NB4 (cell line): ENCODE measurements around the gene IRF3.

Source experiments
- CTCF ChIP-seq: IDR thresholded peaks from one replicate; pipeline ENCODE4 v1.5.1; 2012; ENCODE audit warnings: low read depth, low read length
- MAX ChIP-seq: IDR thresholded peaks from 2 replicates; pipeline ENCODE4 v1.6.1; 2011; ENCODE audit warnings: low read depth, low read length
- MYC ChIP-seq: IDR thresholded peaks from 2 replicates; pipeline ENCODE4 v1.6.1; 2011; ENCODE audit warnings: low read depth, low read length
- POLR2A ChIP-seq: IDR thresholded peaks from 2 replicates; pipeline ENCODE4 v1.6.1; 2011; ENCODE audit warnings: mild to moderate bottlenecking; ENCODE audit not compliant: insufficient read length; ENCODE audit errors: extremely low read depth

- TF ChIP-seq CTCF (no peak), MAX (no peak), POLR2A (no peak), MYC (no peak)
Measured at GRCh38 chr19:49658139-49658517, 7.5 kb downstream of the IRF3 start.
